Raji (cell line): ENCODE results near the gene DPEP1.

Source experiments
- POLR2A ChIP-seq: IDR thresholded peaks from 2 replicates; pipeline ENCODE4 v1.6.1; 2011; ENCODE audit warnings: low read depth, low read length, control low read depth; ENCODE audit not compliant: insufficient read depth

Gene DPEP1

GRCh38 chr16:89574681-89575246 lies 38.7 kb upstream of the DPEP1 start:
- TF ChIP-seq POLR2A = no peak

DNA sequence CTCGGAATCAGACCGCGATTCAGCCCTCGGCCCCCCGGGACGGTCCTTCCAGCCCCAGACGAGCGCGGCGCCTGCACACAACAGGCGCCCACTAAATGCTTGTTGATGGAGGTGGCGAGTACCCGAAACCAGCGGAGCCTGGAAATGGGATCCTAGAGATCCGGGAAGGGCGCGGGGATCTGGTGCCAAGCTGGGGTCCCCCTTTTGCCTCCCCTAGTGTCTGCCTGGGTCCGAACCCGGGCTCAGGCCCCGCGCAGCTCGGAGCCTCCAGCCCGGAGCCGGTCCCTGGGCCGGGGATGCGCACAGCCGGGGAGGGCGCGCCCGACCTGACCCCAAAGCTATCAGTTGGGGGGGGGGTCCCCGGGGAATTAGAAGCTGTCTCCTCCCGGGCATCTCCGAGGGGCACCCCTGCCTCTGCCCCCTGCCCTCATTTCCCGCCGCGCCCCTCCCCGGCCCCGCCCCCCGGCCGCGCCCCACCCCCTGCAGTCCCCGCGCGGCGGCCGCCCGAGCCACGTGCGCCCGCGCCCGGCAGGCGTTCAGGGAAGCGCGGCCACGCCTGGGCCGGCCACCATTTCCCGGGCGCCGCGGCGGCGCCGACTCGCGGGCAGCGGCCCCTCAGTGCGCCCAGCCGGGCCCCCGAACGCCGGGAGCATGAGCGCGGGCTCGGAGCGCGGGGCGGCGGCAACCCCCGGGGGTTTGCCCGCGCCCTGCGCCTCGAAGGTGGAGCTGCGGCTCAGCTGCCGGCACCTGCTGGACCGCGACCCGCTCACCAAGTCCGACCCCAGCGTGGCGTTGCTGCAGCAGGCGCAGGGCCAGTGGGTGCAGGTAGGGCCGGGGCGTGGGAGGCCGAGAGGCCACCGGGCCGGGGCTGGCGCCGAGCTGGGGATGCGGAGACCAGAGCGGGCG lies 37.9 kb upstream of the DPEP1 start, which contains the start of gene CPNE7:
Gene CPNE7 (plus strand): TSS at position 512 of the 906 bp plus-strand sequence. CDS start 140 bp downstream, at position 652.
- no peak for TF ChIP-seq POLR2A

- no peak for TF ChIP-seq POLR2A
These were observed 37.0 kb upstream of the DPEP1 start for GRCh38 chr16:89576153-89577054.

DNA sequence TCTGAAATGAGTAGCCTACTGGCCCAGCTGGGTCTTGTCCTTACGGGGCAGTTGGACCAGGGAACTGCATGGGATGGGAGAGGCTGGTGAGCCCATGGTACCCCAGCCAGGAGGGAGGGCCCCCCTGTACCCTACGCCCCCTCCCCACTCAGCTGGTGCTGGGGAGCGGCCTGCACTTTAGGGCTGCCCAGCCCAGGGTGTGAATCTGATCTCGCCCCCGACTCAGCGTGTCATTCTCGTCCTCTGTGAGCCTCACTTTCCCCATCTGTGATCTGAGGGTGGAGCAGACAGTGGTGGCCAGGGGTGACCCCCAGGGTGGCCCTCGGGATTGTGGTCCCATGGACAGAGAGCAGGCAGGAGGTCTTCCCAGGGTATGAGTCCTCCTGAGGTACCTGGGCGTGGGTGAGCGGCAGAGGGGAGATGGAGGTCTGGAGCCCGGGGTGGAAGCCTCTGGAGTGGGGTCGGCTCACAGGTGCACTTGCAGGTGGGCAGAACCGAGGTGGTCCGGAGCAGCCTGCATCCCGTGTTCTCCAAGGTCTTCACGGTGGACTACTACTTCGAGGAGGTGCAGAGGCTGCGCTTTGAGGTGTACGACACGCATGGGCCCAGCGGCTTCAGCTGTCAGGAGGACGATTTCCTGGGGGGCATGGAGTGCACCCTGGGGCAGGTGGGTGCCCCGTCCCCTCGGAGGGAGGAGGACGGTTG lies 36.2 kb upstream of the DPEP1 start:
- no peak for TF ChIP-seq POLR2A

GRCh38 chr16:89579351-89579750 lies 34.1 kb upstream of the DPEP1 start:
- no peak for TF ChIP-seq POLR2A

- TF ChIP-seq POLR2A = no peak
These were observed 32.3 kb upstream of the DPEP1 start for GRCh38 chr16:89581045-89581695.

DNA sequence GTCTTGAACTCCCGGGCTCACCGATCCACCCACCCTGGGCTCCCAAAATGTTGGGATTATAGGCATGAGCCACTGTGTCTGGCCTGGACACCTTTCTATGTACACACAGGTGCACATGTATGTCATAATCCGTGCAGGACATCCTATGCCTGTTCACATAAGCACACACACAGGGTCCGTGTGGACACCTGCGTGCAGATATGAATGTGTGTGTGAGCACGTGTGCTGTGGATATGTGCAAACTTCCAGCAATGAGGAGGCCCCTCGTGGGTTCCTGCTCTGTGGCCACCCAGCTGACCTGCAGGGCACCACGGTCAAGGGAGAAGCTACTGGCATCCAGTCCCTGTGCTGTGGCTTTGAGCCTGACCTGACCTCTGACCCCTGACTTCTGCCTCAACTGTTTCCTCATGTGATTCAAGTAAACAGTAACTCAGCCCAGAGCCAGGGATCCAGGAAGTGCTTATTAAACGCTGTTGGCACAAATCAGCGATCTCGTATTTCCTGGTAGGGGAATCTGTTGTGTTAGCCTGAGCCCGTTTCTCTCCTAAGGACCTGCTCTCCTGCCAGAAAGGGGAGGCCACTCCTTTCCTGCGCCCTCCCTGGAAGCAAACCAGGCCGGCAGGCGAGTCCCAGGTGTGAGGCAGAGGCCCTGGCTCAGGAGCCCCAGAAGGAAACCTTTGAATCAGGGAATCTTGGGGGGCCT lies 31.4 kb upstream of the DPEP1 start:
- no peak for TF ChIP-seq POLR2A

DNA sequence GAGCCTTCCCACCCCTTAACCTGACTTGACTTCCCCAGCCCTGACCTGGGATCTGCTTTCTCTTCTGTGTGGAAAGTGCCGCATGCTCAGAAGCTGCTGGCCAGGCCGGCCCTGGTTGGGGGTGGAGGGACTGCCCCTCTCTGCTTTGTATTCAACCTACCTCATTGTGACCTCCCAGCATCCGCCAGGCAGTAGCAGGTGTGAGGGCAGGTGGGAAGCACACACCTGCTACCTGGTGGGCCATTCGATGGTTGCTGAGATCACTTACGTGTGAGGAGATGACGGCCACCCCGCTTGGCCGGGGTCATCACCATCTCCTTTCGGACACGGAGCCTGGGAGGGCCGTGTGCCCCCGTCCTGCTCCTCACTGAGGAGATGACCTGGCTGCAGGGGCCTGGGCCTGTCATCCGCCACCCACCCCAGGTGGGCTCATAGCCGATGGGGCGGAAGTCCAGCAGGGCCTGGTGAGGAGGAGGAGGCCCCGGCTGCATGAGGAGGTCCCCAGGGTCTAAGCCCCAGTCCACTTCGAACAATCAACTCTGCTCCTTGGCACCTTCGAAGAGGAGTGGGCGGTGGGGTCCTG lies 30.7 kb upstream of the DPEP1 start:
- TF ChIP-seq POLR2A = no peak

DNA sequence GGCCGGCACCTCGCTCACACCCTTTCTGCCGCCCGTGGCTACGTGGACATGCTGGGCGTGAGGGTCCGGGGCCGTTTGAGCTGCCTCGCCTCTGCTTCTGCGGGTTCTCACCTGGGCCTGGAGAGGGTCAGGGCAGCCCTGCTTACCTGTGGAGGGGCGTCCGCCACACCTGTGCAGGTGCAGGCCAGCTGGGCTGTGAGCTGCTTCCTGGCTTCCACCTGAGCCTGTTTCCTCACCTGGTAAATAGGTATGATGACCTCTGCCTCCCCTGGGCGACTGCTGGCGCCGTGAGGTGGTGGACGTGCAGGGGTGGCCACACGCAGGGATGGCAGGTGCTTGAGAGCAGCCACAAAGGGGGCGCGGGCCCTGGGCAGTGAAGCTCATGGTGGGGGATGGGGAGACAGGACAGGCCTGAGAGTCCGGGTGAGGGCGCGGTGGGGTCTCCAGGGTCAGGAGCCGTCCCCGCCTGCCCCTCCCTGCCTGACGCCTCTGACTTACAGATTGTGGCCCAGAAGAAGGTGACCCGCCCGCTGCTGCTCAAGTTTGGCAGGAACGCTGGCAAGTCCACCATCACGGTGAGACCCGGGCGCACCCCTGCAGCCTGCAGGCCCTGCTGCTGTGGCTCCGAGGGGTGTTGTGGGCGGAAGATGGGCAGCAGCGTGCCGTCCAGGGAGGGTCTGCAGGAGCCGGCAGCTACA lies 30.1 kb upstream of the DPEP1 start:
- no peak for TF ChIP-seq POLR2A

- no peak for TF ChIP-seq POLR2A
These were observed 29.4 kb upstream of the DPEP1 start for GRCh38 chr16:89583895-89584644.

DNA sequence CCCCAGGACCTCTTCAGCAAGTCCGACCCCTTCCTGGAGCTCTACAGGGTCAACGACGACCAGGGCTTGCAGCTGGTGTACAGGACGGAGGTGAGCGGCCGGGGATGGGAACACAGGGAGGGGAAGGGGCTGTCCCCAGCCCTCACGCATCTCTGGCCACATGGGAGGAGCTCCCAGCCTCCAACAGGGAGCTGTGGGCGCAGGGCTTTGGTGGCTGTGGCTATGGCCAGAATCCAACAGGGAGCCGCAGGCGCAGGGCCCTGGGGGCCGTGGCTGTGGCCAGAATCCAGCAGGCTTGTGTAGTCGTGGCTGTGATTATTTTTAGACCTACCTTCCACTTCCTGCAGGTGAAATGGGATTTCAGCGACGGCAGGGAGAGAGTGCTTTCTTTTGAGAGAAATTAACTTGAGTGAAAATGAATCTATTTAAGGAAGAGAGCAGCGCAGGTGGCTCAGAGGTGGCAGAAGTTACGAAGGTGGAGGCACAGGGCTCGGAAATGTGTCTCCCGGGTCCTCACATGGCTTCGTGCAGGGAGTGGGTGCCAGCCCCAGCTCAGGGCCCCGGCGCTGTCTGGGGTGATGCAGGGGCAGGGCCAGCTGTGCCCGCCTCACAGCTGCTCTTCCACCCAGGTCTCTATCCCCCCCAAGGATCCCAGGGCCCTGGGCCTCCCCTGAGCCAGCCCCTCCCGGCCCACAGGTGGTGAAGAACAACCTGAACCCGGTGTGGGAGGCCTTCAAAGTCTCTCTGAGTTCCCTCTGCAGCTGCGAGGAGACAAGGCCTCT lies 28.5 kb upstream of the DPEP1 start:
- TF ChIP-seq POLR2A = no peak
